Mesenteric fat pad (tissue), 1 donor: Measurements from ENCODE around the gene B3GALT4. TPM values are rescaled to one million over a fixed set of nuclear protein-coding genes. Genes with fewer than 3 reads are reported as not detected.

Experiments
- DNase-seq: peaks from one replicate; pipeline ENCODE4 v3.0.0-alpha.2; 2020; ENCODE audit warnings: low spot score
- microRNA-seq: library from miRNA; unstranded; fragments of <30 nt; microRNA quantifications from one replicate; pipeline ENCODE4 v1.2.0, GENCODE V29; 2020; ENCODE audit warnings: borderline number of aligned reads
- total RNA-seq: library from RNA; stranded (reverse); fragmentation: NEBNext Ultra II Directional; extraction: Animal tissue kit (Norgen Biotek cat#: 25700); gene quantifications from one replicate; pipeline ENCODE4 v1.2.1, GENCODE V29; 2021
- donor health status: DM: yes; HTN: yes; CAD: no.

B3GALT4 gene
- total RNA-seq, 1 donor from 2014 or later = 10.7 TPM

DNA sequence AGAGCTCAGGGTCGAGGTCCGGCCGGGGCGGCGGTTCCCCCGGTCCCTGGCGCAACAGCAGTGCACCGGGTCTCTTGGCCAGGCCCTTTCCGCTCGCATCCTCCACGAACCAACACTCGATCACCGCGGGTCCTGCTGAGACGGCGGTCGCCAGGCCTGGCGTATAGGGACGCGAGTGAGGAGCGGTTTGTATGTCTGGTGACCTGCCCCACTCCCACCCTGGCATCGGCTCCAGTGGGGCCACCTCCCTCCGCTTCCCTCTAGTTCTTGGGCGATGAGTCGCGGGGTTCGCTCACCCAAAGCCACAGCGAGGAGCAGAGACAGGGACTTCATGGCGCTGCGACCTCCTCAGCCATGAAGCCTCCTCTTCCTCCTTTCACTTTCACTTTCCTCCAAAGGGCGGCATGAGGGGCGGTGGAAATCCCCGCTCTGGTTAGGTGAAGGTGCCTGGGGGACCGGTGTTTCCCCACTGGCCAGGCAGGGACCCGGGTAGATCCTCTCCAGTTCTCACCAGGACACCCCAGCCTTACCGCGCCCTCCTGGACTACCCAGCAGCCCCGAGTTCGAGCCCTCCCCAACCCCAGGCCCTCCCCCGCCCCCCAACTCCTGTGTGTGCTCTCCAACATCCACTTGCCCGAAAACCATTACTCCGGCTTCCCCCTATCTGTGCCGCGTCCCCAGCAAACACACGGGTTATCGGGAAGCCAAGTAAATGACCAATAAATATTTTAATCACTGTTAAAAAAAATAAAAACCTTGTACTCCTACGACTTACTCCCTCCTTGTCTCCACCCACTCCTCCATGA is 37.0 kb downstream of the B3GALT4 start, which contains the start of gene TAPBP:
TSS of gene TAPBP (minus strand) at position 370 of the 806 bp plus-strand sequence. CDS start at position 333, 37 bp downstream.
- DNase-seq = no peak

DNA sequence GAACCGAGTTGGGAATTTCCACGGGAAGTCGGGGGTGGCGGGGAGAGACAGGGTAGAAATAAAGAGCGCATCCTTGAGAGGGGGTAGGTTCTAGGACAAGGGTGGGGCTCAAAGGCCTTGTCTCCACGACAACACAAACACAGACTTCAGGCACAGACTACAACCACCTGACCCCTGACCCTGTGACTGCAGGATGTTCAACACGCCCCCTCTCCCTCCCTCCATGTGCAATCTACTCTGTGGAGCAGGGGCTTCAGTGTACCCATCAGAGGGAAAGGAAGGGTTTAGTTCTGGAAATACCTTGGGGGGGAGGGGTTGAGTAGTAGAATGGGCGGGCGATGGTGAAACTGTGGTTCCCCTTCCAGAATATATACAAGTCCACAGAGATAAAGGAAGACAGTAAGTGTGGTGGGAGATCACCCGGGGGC is 37.6 kb downstream of the B3GALT4 start:
- DNase-seq = no peak

GRCh38 chr6:33314943-33315792 is 38.2 kb downstream of the B3GALT4 start:
- DNase-seq = no peak

- no peak for DNase-seq
Measured at GRCh38 chr6:33315793-33316602, 39.1 kb downstream of the B3GALT4 start.

- DNase-seq = no peak
Measured at GRCh38 chr6:33316603-33317418, 39.9 kb downstream of the B3GALT4 start.

DNA sequence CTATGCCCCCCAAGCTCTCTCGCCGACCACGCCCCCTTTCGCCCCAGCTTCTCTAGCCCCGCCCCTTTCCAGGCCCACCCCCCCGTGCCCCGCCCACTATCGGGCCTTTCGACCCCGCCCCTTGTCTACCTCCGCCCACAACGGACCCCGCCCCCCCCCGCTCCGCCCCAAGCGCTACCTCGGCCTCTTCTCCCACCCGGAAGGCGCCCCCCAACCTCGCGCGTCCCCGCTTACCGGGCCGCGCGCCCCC is 40.4 kb downstream of the B3GALT4 start:
- no peak for DNase-seq

GRCh38 chr6:33317669-33318425 is 40.9 kb downstream of the B3GALT4 start, which contains the start of gene ZBTB22:
TSS of gene ZBTB22 (minus strand) at chr6:33317744. CDS start at chr6:33316916, 828 bp downstream.
- peak; percentile 97 for DNase-seq

DNA sequence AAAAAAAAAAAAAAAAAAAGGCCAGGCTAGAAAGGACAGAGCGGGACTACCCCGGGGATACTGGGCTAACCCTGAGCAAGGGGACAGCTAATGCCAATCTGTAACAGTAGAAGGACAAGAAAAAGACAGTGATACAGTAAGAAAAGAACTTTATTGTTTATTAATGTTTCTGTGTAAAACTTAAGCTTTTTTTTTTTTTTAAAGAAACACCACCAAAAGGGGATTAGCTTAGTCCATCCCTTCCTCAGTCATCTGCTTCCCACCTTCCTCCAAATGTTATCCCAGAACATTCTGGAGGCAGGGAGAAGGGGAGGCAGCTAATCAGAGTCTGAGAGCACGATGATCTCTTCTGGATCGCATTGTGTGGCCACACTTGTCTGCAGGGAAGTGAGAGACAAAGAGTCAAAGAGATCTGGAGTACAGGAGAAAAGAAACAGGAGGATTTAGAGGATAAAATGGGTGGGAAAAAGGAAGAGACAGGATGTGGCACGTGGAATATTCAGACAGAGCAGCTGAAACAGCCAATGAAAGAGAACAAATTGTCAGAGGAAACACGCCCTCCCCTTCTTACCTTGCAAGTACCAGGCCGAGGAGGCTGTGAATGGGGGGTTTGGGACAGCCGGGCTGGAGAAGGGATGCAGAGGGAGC is 41.6 kb downstream of the B3GALT4 start:
- DNase-seq = no peak

DNA sequence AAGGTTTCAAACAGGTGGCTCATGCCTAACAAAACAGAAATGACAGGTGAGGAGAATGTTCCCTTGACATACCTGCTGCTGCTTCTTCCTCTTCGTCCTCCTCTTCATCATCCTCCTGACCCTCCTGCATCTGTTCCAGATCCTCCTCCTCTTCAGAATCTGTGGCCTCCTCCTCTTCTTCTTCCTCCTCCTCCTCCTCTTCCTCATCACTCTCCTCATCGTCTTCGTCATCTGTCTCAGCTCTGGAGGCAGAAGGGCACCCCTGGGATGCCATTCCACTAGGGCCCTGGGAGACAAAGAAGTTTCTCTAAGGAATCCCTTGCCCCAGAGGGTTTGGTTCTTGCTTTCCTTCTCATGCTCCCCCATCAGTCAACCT is 43.0 kb downstream of the B3GALT4 start:
- no peak for DNase-seq

DNA sequence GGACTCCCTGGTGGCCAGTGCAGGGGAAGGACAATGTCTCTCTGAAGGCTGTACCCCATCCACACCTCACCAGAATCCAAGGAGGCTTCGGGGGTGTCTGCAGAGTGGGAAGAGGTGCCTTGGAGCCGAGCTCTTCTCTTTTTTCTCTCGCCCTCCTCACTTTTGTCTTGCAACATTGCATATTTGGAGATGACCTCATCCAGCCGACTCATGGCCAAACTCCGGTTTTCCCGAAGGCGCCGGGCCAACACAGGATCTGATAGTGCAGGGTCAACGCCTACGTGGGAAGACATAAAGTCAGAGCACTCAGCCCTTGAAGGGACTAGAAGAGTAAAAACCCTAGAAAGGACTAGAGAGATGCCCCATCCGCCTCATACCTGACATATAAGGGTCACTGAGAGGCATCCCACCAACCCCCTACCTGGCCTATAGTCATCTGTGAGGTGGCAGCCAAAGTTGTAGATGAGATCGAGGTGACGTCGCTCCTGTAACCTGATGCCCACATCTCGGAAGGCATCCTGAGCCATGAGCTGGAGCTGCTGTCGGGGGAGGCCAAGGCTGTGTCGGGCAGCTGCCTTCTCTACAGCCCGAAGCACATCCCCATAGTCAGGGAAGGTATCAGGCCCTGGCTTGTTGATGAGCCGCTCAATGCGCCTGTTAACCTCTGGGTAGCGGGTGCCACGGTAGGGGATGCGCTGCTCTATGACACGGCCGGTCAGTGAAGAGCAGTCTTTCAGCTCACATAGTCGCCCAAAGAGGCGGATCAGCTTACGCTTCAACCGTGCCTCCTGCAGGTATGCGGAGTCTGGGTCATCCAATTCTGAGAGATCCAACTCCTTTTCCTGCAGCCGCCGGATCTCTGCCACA is 43.6 kb downstream of the B3GALT4 start:
- DNase-seq = no peak

DNA sequence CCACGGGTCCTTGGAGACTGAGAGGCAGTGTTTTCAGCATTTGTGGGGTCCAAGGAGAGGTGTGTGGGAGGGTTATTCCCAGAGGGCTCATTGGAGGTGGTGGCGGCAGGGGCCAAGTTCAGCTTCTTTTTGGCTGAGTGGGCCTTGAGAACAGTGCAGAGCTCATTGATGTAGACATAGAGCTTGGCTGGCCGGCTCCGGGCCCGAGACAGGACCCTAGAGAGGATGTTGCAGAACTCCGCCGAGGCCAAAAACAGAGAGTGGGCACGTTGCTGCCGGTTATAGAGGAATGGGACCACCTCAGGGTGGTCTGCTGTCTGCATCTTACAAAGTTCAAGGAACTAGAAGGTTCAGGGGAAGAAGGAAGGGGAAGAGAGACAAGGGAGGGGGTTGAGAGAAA is 44.3 kb downstream of the B3GALT4 start:
- DNase-seq = no peak

- no peak for DNase-seq
Measured at GRCh38 chr6:33323623-33323948, 46.7 kb downstream of the B3GALT4 start.

DNA sequence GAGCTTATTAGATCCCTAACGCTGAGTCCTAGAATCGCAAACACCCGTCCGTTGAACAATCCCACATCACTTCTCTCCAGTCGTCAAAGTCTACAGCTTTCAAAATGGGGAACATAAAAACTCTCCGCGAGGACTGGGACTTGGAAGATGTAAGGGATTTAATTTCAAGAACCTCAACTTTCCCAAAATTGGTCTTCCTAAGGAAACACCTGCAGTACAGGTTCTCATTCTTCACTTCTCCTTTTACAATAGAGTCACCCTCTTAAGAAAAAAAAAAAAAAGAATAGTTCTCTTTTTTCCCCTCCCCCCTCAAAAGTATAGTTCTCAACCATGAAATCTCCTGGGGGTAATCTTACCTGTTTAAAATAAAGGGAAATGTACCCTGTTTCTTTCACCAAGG is 47.2 kb downstream of the B3GALT4 start:
- DNase-seq = no peak

Small RNAs within 50 kb of the gene (microRNA-seq; reads per million reads assigned to microRNA genes)
- gene MIR6834 (not detected), gene MIR6873 (not detected)

Other genes with a start within 250 kb of the B3GALT4 start
- gene HLA-DPA1, start 203.5 kb upstream of the B3GALT4 start, total RNA-seq = 82.5 TPM
- 52.5 TPM for gene HLA-DPB1, start 201.1 kb upstream of the B3GALT4 start, total RNA-seq
- gene COL11A2, start 84.7 kb upstream of the B3GALT4 start, total RNA-seq = 0.67 TPM
- 35.8 TPM for gene RXRB, start 76.5 kb upstream of the B3GALT4 start, total RNA-seq
- gene SLC39A7, start 76.3 kb upstream of the B3GALT4 start, total RNA-seq = 109 TPM
- gene HSD17B8, start 72.5 kb upstream of the B3GALT4 start, total RNA-seq = 5.3 TPM
- 32.6 TPM for gene RING1, start 68.6 kb upstream of the B3GALT4 start, total RNA-seq
- 39.8 TPM for gene VPS52, start 5.2 kb upstream of the B3GALT4 start, total RNA-seq
- gene RPS18, start 5.0 kb upstream of the B3GALT4 start, total RNA-seq = 1,776 TPM
- gene WDR46, start 12.1 kb downstream of the B3GALT4 start, total RNA-seq = 48.9 TPM
- gene PFDN6, start 12.5 kb downstream of the B3GALT4 start, total RNA-seq = 34.8 TPM
- gene RGL2, start 21.8 kb downstream of the B3GALT4 start, total RNA-seq = 56.2 TPM
- gene TAPBP, start 37.0 kb downstream of the B3GALT4 start, total RNA-seq = 77.9 TPM
- 12.1 TPM for gene ZBTB22, start 40.6 kb downstream of the B3GALT4 start, total RNA-seq
- 41.7 TPM for gene DAXX, start 45.8 kb downstream of the B3GALT4 start, total RNA-seq
- gene KIFC1, start 114.7 kb downstream of the B3GALT4 start, total RNA-seq = 0.19 TPM
- gene PHF1, start 133.9 kb downstream of the B3GALT4 start, total RNA-seq = 42.5 TPM
- gene CUTA, start 141.0 kb downstream of the B3GALT4 start, total RNA-seq = 103 TPM
- gene SYNGAP1, start 142.9 kb downstream of the B3GALT4 start, total RNA-seq = 14.1 TPM
- gene ZBTB9, start 177.5 kb downstream of the B3GALT4 start, total RNA-seq = 4.6 TPM